LNCAP (cell line): ENCODE measurements around the gene NECTIN2.

Experiments
- TF ChIP-seq, protein P1 (sequence below): fragments of 450-650 bp; IDR thresholded peaks from 2 replicates; pipeline ENCODE4 v1.5.1; 2017; ENCODE audit warnings: mild to moderate bottlenecking

Gene NECTIN2

GRCh38 chr19:44890366-44891015 lies 44.4 kb downstream of the NECTIN2 start:
- TF ChIP-seq, protein P1, sequence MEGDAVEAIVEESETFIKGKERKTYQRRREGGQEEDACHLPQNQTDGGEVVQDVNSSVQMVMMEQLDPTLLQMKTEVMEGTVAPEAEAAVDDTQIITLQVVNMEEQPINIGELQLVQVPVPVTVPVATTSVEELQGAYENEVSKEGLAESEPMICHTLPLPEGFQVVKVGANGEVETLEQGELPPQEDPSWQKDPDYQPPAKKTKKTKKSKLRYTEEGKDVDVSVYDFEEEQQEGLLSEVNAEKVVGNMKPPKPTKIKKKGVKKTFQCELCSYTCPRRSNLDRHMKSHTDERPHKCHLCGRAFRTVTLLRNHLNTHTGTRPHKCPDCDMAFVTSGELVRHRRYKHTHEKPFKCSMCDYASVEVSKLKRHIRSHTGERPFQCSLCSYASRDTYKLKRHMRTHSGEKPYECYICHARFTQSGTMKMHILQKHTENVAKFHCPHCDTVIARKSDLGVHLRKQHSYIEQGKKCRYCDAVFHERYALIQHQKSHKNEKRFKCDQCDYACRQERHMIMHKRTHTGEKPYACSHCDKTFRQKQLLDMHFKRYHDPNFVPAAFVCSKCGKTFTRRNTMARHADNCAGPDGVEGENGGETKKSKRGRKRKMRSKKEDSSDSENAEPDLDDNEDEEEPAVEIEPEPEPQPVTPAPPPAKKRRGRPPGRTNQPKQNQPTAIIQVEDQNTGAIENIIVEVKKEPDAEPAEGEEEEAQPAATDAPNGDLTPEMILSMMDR = no peak

DNA sequence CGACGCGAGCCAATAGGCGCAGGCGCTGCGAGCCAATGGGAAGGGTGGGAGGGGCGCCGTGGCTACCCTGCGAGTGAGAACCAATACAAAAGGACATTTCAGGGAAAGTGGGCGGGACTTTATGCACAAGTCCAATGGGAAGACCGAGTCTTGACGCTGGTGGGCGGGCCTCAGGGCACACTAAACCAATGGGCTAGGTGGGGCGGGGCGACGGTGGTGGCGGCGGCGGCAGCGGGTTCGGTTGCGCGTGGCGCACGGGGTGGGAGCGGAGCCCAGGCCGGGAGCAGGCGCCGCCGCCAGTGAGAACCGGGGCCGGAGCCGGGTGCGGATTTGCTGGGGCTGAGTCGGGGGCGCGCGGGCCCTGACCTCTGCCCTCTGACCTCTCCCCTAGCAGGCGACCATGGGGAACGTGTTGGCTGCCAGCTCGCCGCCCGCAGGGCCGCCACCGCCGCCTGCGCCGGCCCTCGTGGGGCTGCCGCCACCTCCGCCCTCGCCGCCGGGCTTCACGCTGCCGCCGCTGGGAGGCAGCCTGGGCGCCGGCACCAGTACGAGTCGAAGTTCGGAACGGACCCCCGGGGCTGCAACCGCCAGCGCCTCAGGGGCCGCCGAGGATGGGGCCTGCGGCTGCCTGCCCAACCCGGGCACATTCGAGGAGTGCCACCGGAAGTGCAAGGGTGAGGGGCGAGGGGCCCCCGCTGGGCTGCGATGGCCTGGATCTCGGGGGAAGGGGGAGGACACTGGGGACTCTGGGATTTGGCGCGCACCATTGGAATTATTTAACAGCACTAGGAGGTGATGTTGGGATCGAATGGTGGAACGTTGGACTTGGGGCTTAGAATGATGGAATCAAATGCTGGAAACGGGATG lies 45.2 kb downstream of the NECTIN2 start, which contains the start of gene TOMM40:
Gene TOMM40, plus strand, starts transcription at position 239 of the 867 bp plus-strand sequence. Its CDS starts 162 bp downstream, at position 401.
- TF ChIP-seq, protein P1 = no peak

GRCh38 chr19:44892932-44893331 lies 46.8 kb downstream of the NECTIN2 start:
- TF ChIP-seq, protein P1 = no peak

DNA sequence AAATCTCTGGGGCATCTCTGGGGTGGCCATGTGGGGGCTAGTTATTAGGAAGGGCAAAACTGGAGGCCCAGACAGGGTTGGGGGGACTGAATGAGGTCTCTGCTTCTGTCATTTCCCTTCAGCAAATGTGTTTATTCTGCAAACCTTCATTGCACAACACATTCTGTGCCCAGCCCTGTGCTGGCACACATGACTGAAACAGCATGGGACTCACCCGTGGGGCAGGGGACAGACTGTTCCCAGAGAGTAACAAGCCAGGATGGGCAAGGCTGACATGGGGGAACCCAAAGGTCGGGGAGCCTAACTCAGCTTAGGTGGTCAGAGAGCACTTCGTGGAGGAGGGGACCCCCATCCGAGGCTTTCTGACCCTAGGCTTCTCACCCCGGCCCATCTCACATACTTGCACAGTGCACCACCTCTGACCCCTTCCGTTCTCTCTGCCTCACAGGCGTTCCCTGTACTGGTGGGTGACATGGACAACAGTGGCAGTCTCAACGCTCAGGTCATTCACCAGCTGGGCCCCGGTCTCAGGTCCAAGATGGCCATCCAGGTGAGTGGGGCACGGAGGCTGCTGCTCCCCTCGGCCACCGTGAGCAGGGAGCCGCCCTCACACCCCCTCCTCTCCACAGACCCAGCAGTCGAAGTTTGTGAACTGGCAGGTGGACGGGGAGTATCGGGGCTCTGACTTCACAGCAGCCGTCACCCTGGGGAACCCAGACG lies 47.4 kb downstream of the NECTIN2 start:
- TF ChIP-seq, protein P1 = no peak

- TF ChIP-seq, protein P1 = no peak
These were observed 47.9 kb downstream of the NECTIN2 start for GRCh38 chr19:44894052-44894400.

DNA sequence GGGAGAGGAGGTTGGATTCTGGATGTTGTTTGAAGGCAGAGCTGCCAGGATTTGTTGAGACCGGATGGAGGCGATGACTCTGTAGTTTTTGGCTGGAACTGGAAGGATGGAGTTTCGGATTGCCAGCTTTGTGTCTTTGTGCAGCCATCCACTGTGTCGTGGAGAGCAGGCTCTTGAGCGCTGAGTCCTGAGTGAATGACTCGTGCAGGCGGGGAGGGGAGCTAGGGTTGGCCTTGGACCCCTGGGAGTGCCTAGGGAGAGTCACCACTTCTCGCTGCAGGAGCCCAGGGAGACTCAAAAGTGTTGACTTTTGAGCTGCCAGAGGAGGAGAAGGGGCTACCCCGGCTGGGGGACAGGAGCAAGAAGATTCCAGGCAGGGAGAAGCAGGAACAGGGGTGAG lies 48.8 kb downstream of the NECTIN2 start:
- TF ChIP-seq, protein P1 = no peak

DNA sequence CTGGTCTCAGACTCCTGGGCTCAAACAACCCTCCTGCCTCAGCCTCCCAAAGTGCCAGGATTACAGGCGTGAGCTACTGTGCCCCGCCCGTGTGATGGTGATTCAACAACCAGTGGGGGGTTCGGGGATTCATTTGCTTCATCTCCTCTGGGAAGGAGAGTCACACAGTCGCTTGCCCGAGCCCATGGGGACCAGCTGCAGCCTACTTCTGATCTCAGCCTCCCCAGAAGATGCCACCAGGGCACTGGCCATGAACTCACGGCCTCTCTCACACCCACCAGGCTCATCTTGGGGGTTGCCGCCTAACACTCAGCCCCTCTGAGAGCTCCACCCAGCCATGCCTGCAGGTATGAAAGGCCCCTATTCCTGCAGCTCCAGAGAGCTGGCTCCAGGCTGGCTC lies 51.7 kb downstream of the NECTIN2 start:
- TF ChIP-seq, protein P1 = no peak
